Measurements from ENCODE around the gene C16orf90. TPM values are rescaled to one million over a fixed set of nuclear protein-coding genes. Genes with fewer than 3 reads are reported as not detected.

The C16orf90 gene, protein sequence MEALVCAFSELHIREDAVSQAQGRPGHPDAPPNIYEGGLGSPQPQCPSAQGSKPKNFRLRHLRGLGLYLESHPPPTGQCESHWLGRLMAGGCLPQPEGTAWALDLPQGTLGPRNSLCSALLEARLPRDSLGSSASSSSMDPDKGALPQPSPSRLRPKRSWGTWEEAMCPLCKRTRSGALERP
- polyA plus RNA-seq (2011; rRNA removed) (not detected in 2 replicates), polyA minus RNA-seq (2011; rRNA and poly(A)+ RNA removed) (0.26 TPM in 1 of 2 replicates, not detected in the other)

DNA sequence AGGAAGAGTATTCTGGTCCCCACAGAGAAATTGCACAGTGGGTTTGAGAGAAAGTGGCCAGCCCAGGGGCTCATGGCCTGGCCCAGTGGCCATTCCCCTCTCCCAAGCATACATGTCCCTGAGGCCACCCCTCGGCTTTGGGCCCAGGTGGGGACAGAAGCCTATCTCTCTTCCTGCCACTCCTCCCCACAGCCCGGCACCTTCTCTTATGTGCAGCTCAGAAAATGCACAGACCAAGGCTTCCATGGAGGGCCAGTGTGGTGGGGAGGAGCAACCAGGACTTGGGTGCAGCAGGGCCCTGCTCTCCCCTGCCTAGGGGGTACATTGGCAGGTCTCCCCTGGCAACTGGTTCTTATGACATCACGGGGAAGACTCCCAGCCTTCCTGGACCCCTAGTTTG, at the start of gene C16orf90:
TSS of gene C16orf90 (minus strand) at position 314 of the 400 bp plus-strand sequence. CDS start at position 246, 68 bp downstream.
- POLR2A ChIA-PET: no interaction called here
- TF ChIP-seq CTCF (IDR thresholded peaks at IDR 0.05; ENCODE audit: insufficient read depth, low read depth, low read length): no peak
- H3K27me3 ChIP-seq (ENCODE audit: control insufficient read depth, insufficient read depth, low read length): no peaks in the 10 kb centered on the region
- no peak for DNase-seq (ENCODE audit: low read depth)
- H3K36me3 ChIP-seq (ENCODE audit: control insufficient read depth, insufficient read depth, low read length): no peaks in the 10 kb centered on the region
- CTCF ChIA-PET: no interaction called here
- H3K4me3 ChIP-seq (ENCODE audit: low read depth, low read length): no peak within 1 kb of the TSS

DNA sequence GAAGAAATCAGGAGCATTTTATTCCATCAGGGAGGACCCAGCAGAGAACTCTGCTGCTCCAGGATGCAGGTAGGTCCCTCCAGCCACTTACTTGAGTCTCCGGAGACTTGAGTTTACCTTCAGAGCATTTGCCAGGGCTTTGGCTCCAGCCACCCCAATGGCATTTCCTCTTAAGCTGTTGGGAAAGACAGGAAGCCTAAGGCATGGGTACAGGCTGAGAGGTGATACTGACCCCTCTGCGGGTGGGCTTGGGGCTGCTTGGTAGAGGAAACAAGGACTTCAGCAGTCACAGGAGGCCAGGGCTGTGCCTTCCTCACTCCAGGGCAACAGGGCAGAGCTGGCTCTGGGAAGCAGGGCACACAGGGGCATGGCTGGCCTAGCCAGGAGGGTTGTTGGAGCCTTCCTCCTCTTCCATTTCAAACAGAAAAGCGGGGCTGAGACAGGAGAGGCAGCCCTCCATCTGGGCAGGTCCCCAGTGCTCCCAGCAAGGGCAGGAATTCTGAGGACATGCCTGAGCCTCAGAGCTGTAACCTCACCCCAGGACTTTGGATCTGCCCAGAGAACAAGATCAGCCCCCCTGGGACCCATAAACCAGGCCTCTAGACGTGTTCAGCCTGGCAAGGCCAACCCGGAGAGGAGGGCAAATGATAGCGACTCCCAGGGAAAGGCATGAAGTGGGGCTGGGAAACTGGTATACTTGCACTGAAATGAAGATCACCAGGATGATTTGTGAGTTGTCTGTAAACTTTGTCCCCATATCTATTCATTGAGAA, 47.5 kb upstream of the C16orf90 start:
- H3K4me3 ChIP-seq (ENCODE audit: low read depth, low read length): no peak overlapping the region
- no peaks in the 10 kb centered on the region; the same call in 1 of the 2 replicates for H3K27me3 ChIP-seq (ENCODE audit: control insufficient read depth, insufficient read depth, low read length)
- POLR2A ChIA-PET: no interaction called here
- no peak for DNase-seq (ENCODE audit: low read depth)
- CTCF ChIA-PET: interaction anchor here (2.4 kb wide), 1 partner anchor 16 kb away, joined by 5 read pairs; no protein-coding TSS in a partner anchor
- no peak for TF ChIP-seq CTCF (IDR thresholded peaks at IDR 0.05; ENCODE audit: insufficient read depth, low read depth, low read length)
- H3K36me3 ChIP-seq (ENCODE audit: control insufficient read depth, insufficient read depth, low read length): peaks cover 2% of the 10 kb centered on the region; the same call in 1 of the 2 replicates

DNA sequence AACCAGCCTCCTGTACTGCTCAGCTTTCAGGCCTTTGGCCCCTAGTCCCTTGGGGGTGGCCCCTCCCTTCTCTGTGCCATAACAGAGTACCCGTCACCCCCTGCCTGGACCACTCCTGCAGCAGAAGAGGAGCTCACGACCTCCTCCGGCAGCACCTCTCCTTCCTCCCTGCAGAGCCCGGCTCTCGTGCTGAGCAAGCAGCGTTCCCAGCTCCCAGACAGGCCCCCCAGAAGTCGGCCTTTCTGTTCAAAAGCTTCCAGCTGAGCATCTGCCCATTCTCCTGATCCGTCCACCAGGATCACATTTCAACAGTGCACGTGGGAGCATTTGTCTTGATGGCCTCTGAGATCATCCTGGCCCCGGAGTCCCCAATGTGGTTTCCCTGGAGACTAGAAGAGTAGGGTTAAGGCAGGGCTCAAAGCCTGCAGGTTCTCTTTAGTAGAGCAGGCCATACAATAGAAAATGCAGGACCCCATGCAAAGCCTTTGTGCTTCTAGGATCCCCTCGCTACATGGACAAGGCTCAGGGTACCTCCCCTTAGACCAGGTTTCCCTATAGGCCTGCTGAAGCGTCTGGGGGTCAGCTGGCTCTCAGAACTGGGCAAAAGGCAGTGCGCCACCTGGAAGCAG, 46.4 kb upstream of the C16orf90 start:
- TF ChIP-seq CTCF (IDR thresholded peaks at IDR 0.05; ENCODE audit: insufficient read depth, low read depth, low read length): no peak
- Histone ChIP-seq H3K4me3 (ENCODE audit: low read depth, low read length) (no peak overlapping the region), H3K36me3 (ENCODE audit: control insufficient read depth, insufficient read depth, low read length) (peaks cover 2% of the 10 kb centered on the region; the same call in 1 of the 2 replicates), H3K27me3 (ENCODE audit: control insufficient read depth, insufficient read depth, low read length) (no peaks in the 10 kb centered on the region)
- DNase-seq (ENCODE audit: low read depth): no peak
- POLR2A ChIA-PET: no interaction called here
- CTCF ChIA-PET: interaction anchor here (0.5 to 2.4 kb wide), 3 partner anchors 15 to 716 kb away, joined by 3 to 5 read pairs (median 5); no protein-coding TSS in a partner anchor

- DNase-seq (ENCODE audit: low read depth): no peak
- ChIA-PET POLR2A (no interaction called here), CTCF (interaction anchor here (2.5 kb wide), 1 partner anchor 12 kb away, joined by 11 read pairs; no protein-coding TSS in a partner anchor)
- TF ChIP-seq CTCF (IDR thresholded peaks at IDR 0.05; ENCODE audit: insufficient read depth, low read depth, low read length): no peak
- peaks cover 13% of the 10 kb centered on the region for H3K36me3 ChIP-seq (ENCODE audit: control insufficient read depth, insufficient read depth, low read length)
- H3K4me3 ChIP-seq (ENCODE audit: low read depth, low read length): no peak overlapping the region
- H3K27me3 ChIP-seq (ENCODE audit: control insufficient read depth, insufficient read depth, low read length): no peaks in the 10 kb centered on the region
Observed at GRCh38 chr16:3538222-3538621, 42.9 kb upstream of the C16orf90 start.

DNA sequence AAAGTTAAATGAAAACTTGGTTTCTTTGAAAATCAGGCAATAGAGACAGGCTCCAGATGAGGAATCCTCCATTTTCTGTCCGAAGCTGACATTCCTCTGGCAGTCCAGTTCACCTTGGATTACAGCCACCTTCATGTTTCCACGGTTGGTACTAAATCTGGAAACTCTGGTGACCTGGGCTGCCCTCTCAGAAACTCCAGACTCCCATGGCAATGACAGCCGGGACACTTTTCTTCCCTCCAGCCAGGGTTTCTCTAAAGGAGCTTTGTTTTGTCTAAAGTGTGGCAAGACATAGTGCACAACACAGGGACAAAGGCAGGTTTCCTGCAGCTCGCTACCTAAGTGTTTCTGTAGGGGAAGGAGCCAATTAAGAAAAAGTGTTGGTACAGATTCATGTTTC, 41.6 kb upstream of the C16orf90 start:
- peaks cover 18% of the 10 kb centered on the region for H3K36me3 ChIP-seq (ENCODE audit: control insufficient read depth, insufficient read depth, low read length)
- DNase-seq (ENCODE audit: low read depth): no peak
- no peak for TF ChIP-seq CTCF (IDR thresholded peaks at IDR 0.05; ENCODE audit: insufficient read depth, low read depth, low read length)
- CTCF ChIA-PET: interaction anchor here (0.9 to 1.2 kb wide), 3 partner anchors 9 to 10 kb away, joined by 3 to 6 read pairs (median 4); no protein-coding TSS in a partner anchor
- POLR2A ChIA-PET: no interaction called here
- H3K4me3 ChIP-seq (ENCODE audit: low read depth, low read length): no peak overlapping the region
- no peaks in the 10 kb centered on the region for H3K27me3 ChIP-seq (ENCODE audit: control insufficient read depth, insufficient read depth, low read length)

Measured in BJ (cell line).